NCI-H2107 treated with DMSO at 0.1 percent for 48 hours (cell line): ENCODE data around the gene DELE1.

Experiments
- DNase-seq: peaks from one replicate; lab custom pipeline; 2025; ENCODE audit not compliant: unreplicated experiment; lab: John Stamatoyannopoulos, UW

The DELE1 gene

GRCh38 chr5:141923448-141924313 is at the start of gene DELE1:
TSS of gene DELE1 (plus strand) at chr5:141923871. CDS start at chr5:141923942, 71 bp downstream.
- DNase-seq: peak; percentile 72

GRCh38 chr5:141873933-141874261 is 49.8 kb upstream of the DELE1 start:
- no peak for DNase-seq

- no peak for DNase-seq
These were observed 49.3 kb upstream of the DELE1 start for GRCh38 chr5:141874262-141874964.

GRCh38 chr5:141875022-141875740 is 48.5 kb upstream of the DELE1 start:
- DNase-seq: no peak

- DNase-seq: no peak
These were observed 47.7 kb upstream of the DELE1 start for GRCh38 chr5:141875795-141876627.

GRCh38 chr5:141876628-141877355 is 46.9 kb upstream of the DELE1 start:
- peak; percentile 20 for DNase-seq

- DNase-seq: no peak
These were observed 46.1 kb upstream of the DELE1 start for GRCh38 chr5:141877356-141878185.

GRCh38 chr5:141878186-141878710 is 45.4 kb upstream of the DELE1 start, which contains the start of gene PCDH1:
TSS of gene PCDH1 (minus strand) at chr5:141878410. CDS start at chr5:141878262, 148 bp downstream.
- DNase-seq: no peak

GRCh38 chr5:141878711-141879425 is 44.8 kb upstream of the DELE1 start:
- DNase-seq: peak; percentile 81

- no peak for DNase-seq
These were observed 44.3 kb upstream of the DELE1 start for GRCh38 chr5:141879426-141879759.

- no peak for DNase-seq
These were observed 43.5 kb upstream of the DELE1 start for GRCh38 chr5:141879941-141880738.

GRCh38 chr5:141880961-141881801 is 42.5 kb upstream of the DELE1 start:
- no peak for DNase-seq

GRCh38 chr5:141881886-141882285 is 41.8 kb upstream of the DELE1 start:
- DNase-seq: no peak

GRCh38 chr5:141882594-141883183 is 41.0 kb upstream of the DELE1 start:
- DNase-seq: no peak

- DNase-seq: no peak
These were observed 40.3 kb upstream of the DELE1 start for GRCh38 chr5:141883184-141883891.

- no peak for DNase-seq
These were observed 39.8 kb upstream of the DELE1 start for GRCh38 chr5:141883892-141884318.
